ENCODE measurements around the gene PHOSPHO1. TPM values are rescaled to one million over a fixed set of nuclear protein-coding genes. Genes with fewer than 3 reads are reported as not detected.

Gene PHOSPHO1
- total RNA-seq, 1 donor from 2014 or later, result not detected

DNA sequence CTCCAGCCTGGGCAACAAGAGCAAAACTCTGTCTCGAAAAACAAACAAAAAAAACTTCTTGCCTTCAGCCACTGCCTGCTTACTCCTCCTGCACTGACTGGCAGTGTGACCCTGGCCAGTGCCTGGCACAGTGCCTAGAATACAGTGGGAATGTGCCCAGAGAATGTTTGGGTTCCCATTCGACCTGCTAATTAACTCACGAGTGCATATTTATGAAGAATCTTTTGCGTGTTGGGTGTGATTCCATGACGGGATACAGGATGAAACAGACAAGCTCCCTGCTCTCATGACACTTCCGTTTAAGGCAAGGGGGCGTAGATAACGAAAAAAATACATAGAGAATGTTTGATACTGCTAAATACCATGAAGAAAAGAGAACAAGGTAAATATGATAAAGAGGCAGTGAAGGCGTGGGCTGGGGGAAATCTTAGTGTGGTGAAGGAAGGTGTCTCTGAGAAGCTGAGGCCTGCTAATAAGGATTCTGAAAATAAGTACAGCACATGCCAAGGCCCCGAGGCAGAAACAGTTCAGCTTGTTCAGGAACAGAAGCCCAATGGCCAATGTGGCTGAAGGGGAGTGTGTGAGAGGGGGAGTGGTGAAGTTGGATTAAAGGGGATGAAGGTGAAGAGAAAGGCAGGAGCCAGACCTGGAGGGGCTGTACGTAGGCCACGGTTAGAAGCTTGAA lies 15.8 kb downstream of the PHOSPHO1 start:
- no peak for DNase-seq (ENCODE audit: low spot score)
- Mint-ChIP-seq H3K9me3 (ENCODE audit: unreplicated experiment) (no peaks in the 10 kb centered on the region), H3K4me1 (ENCODE audit: unreplicated experiment) (peaks cover 61% of the 10 kb centered on the region), H3K27ac (ENCODE audit: unreplicated experiment) (no peak overlapping the region), H3K4me3 (ENCODE audit: unreplicated experiment) (peak overlapping the region; percentile 9), H3K36me3 (ENCODE audit: low read depth, unreplicated experiment) (peaks cover 23% of the 10 kb centered on the region), H3K27me3 (ENCODE audit: unreplicated experiment) (peaks cover 9% of the 10 kb centered on the region)
- TF ChIP-seq, protein P1, sequence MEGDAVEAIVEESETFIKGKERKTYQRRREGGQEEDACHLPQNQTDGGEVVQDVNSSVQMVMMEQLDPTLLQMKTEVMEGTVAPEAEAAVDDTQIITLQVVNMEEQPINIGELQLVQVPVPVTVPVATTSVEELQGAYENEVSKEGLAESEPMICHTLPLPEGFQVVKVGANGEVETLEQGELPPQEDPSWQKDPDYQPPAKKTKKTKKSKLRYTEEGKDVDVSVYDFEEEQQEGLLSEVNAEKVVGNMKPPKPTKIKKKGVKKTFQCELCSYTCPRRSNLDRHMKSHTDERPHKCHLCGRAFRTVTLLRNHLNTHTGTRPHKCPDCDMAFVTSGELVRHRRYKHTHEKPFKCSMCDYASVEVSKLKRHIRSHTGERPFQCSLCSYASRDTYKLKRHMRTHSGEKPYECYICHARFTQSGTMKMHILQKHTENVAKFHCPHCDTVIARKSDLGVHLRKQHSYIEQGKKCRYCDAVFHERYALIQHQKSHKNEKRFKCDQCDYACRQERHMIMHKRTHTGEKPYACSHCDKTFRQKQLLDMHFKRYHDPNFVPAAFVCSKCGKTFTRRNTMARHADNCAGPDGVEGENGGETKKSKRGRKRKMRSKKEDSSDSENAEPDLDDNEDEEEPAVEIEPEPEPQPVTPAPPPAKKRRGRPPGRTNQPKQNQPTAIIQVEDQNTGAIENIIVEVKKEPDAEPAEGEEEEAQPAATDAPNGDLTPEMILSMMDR (IDR thresholded peaks at IDR 0.05; ENCODE audit: unreplicated experiment), result no peak

DNA sequence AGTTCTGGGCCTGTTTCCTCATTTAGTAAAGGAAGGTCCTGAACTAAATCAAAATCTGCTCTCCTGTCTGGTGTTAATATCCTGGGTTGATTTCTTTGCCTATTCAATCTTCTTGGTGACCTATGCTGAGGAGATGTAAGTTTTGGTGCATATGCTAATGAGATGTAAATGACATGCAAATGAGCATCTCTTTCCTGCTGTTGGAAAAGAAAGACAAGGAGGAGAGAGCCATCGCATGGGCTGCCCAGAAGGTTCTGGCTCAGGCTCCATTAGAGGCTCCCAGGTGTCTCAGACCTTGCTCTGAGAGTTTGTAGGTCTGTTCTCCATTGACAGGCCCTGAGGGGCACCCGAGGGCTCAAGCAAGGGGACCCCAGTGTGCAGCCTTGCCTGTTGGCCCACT lies 16.7 kb downstream of the PHOSPHO1 start:
- peaks cover 69% of the 10 kb centered on the region for H3K4me1 Mint-ChIP-seq (ENCODE audit: unreplicated experiment)
- DNase-seq (ENCODE audit: low spot score), result no peak
- H3K36me3 Mint-ChIP-seq (ENCODE audit: low read depth, unreplicated experiment), result peaks cover 21% of the 10 kb centered on the region
- no peak overlapping the region for H3K4me3 Mint-ChIP-seq (ENCODE audit: unreplicated experiment)
- no peak overlapping the region for H3K27ac Mint-ChIP-seq (ENCODE audit: unreplicated experiment)
- peaks cover 12% of the 10 kb centered on the region for H3K27me3 Mint-ChIP-seq (ENCODE audit: unreplicated experiment)
- TF ChIP-seq, protein P1 (IDR thresholded peaks at IDR 0.05; ENCODE audit: unreplicated experiment), result no peak
- H3K9me3 Mint-ChIP-seq (ENCODE audit: unreplicated experiment), result no peaks in the 10 kb centered on the region

GRCh38 chr17:49213399-49213798 lies 17.2 kb downstream of the PHOSPHO1 start:
- H3K9me3 Mint-ChIP-seq (ENCODE audit: unreplicated experiment), result no peaks in the 10 kb centered on the region
- peaks cover 71% of the 10 kb centered on the region for H3K4me1 Mint-ChIP-seq (ENCODE audit: unreplicated experiment)
- H3K4me3 Mint-ChIP-seq (ENCODE audit: unreplicated experiment), result no peak overlapping the region
- TF ChIP-seq, protein P1 (IDR thresholded peaks at IDR 0.05; ENCODE audit: unreplicated experiment), result no peak
- H3K27me3 Mint-ChIP-seq (ENCODE audit: unreplicated experiment), result peaks cover 12% of the 10 kb centered on the region
- no peak overlapping the region for H3K27ac Mint-ChIP-seq (ENCODE audit: unreplicated experiment)
- DNase-seq (ENCODE audit: low spot score), result no peak
- peaks cover 18% of the 10 kb centered on the region for H3K36me3 Mint-ChIP-seq (ENCODE audit: low read depth, unreplicated experiment)

DNA sequence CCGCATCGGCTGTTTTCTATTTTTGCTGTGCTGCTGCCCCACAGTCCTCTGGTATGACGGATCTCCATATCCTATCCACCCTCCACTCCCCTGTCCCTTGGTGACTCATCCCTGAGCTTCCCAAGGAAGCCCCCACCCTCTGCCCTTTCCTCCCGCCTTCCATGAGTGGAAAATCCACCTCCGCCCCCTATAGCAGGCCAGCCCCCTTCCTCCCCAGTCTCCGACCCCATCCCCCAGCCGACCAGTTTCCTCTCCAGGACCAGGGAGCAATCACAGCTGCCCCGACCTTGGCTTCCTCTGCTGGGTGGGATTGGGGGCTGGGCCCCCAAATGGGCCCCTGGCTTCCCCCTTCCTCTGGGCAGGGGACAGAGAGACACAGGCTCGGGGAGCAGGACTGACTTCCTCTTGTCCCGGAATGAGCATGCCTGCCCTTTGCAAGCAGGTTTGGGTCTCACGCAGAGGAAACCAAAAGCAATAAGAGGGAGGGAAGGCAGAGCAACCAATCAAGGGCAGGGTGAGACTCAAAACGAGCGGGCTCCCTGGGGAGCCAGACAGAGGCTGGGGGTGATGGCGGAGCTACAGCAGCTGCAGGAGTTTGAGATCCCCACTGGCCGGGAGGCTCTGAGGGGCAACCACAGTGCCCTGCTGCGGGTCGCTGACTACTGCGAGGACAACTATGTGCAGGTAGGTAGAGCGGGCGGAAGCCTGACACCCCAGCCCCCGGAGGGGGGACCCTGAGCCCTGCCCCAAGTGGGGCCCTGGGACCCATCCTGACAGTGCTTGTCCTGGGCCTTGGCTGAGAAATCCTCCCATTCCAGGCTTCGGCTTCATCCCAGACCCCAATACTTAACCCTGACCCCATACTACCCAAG lies 20.2 kb downstream of the PHOSPHO1 start, which contains the start of the genes ABI3 and GNGT2:
Gene ABI3 (plus strand): TSS at position 550 of the 872 bp plus-strand sequence. CDS start 18 bp downstream, at position 568.
Gene GNGT2 (minus strand): TSS at position 417 of the 872 bp plus-strand sequence. CDS start 3,152 bp downstream, outside the sequence.
- Mint-ChIP-seq H3K27me3 (ENCODE audit: unreplicated experiment) (peaks cover 12% of the 10 kb centered on the region), H3K4me3 (ENCODE audit: unreplicated experiment) (peak within 1 kb of the TSS; percentile 73), H3K9me3 (ENCODE audit: unreplicated experiment) (no peaks in the 10 kb centered on the region), H3K27ac (ENCODE audit: unreplicated experiment) (peak within 1 kb of the TSS; percentile 67), H3K36me3 (ENCODE audit: low read depth, unreplicated experiment) (peaks cover 10% of the 10 kb centered on the region), H3K4me1 (ENCODE audit: unreplicated experiment) (peaks cover 62% of the 10 kb centered on the region)
- DNase-seq (ENCODE audit: low spot score), result peak; percentile 50
- TF ChIP-seq, protein P1 (IDR thresholded peaks at IDR 0.05; ENCODE audit: unreplicated experiment), result no peak

Measured in endothelial cell (in vitro differentiated cells).